BJ (cell line): ENCODE data around the gene ACOX2. TPM values are rescaled to one million over a fixed set of nuclear protein-coding genes. Genes with fewer than 3 reads are reported as not detected.

Source experiments
- CTCF ChIA-PET: fragments of 350-600 bp; formaldehyde crosslinking; extraction: SDS; loops from one replicate; lab custom pipeline; 2021; ENCODE audit warnings: antibody characterized with exemption, inconsistent platforms; lab: Yijun Ruan, JAX
- POLR2A ChIA-PET: fragments of 300-600 bp; sonication (Branson Sonifier 250); formaldehyde crosslinking; extraction: SDS; loops from one replicate; lab custom pipeline; 2021; ENCODE audit warnings: antibody characterized with exemption; lab: Charles Lee
- DNase-seq: peaks from one replicate; pipeline ENCODE4 v3.0.0-alpha.2; 2011; ENCODE audit warnings: low read depth
- H3K27me3 ChIP-seq: 2 replicates; pipeline ENCODE4 v1.6.0; 2011; ENCODE audit warnings: low read length; ENCODE audit not compliant: control insufficient read depth, insufficient read depth
- H3K36me3 ChIP-seq: 2 replicates; pipeline ENCODE4 v1.5.1; 2011; ENCODE audit warnings: low read length; ENCODE audit not compliant: control insufficient read depth, insufficient read depth
- H3K4me3 ChIP-seq: 2 replicates; pipeline ENCODE4 v1.5.1; 2011; ENCODE audit warnings: low read depth, mild to moderate bottlenecking, control low read depth, low read length
- polyA plus RNA-seq: library from polyadenylated mRNA; depleted of rRNA; stranded (reverse); fragments of >200 nt; gene quantifications from 2 replicates; pipeline ENCODE4 v1.2.3, GENCODE V29; 2011
- TF ChIP-seq, protein P1 (sequence below): IDR thresholded peaks from 2 replicates; pipeline ENCODE4 v1.5.1; 2011; ENCODE audit warnings: low read depth, mild to moderate bottlenecking, control low read depth, inconsistent platforms, low read length, moderate library complexity; ENCODE audit not compliant: insufficient read depth

The ACOX2 gene
- polyA plus RNA-seq, 1 experiment, result 39.6 TPM

GRCh38 chr3:58474967-58475578 lies 61.9 kb downstream of the ACOX2 start:
- Histone ChIP-seq H3K36me3 (no peaks in the 10 kb centered on the region), H3K4me3 (no peak overlapping the region), H3K27me3 (peaks cover 4% of the 10 kb centered on the region; the same call in 1 of the 2 replicates)
- ChIA-PET POLR2A (no interaction called here), CTCF (interaction anchor here (0.7 kb wide), 1 partner anchor 11 kb away, joined by 4 read pairs; no protein-coding TSS in a partner anchor)
- DNase-seq, result no peak
- TF ChIP-seq, protein P1, sequence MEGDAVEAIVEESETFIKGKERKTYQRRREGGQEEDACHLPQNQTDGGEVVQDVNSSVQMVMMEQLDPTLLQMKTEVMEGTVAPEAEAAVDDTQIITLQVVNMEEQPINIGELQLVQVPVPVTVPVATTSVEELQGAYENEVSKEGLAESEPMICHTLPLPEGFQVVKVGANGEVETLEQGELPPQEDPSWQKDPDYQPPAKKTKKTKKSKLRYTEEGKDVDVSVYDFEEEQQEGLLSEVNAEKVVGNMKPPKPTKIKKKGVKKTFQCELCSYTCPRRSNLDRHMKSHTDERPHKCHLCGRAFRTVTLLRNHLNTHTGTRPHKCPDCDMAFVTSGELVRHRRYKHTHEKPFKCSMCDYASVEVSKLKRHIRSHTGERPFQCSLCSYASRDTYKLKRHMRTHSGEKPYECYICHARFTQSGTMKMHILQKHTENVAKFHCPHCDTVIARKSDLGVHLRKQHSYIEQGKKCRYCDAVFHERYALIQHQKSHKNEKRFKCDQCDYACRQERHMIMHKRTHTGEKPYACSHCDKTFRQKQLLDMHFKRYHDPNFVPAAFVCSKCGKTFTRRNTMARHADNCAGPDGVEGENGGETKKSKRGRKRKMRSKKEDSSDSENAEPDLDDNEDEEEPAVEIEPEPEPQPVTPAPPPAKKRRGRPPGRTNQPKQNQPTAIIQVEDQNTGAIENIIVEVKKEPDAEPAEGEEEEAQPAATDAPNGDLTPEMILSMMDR, result no peak

DNA sequence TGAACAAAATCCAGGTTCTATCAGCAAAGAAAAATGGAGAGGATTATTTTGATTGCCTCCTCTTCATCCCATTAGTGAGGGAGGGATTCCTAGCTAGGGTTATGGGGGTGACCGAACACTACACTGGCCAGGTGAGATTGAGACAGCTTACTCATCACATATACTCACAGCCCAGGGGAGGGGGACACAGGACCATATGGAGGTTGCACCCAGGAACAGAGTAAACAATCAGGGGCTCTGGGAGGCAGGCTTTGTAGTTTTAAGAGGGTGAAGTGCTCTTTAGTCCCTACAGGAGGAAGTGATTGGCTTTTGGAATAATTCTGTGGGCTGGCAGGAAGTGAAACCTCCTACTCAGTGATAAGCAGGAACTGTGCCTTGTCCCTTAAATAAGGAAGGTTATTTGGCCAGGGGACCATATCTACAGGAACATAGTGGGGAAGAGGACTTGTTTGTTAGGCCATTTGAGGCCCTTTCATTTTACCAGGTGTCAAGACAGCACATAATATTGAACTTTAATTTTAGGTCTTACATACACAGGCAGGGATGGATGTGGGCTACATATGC lies 62.6 kb downstream of the ACOX2 start:
- no peak for DNase-seq
- Histone ChIP-seq H3K4me3 (no peak overlapping the region), H3K36me3 (no peaks in the 10 kb centered on the region), H3K27me3 (peaks cover 4% of the 10 kb centered on the region; the same call in 1 of the 2 replicates)
- CTCF ChIA-PET, result interaction anchor here (0.7 to 1.1 kb wide), 2 partner anchors 10 to 17 kb away, joined by 4 read pairs; partner anchors contain the start of gene KCTD6
- POLR2A ChIA-PET, result no interaction called here
- TF ChIP-seq, protein P1, result no peak

DNA sequence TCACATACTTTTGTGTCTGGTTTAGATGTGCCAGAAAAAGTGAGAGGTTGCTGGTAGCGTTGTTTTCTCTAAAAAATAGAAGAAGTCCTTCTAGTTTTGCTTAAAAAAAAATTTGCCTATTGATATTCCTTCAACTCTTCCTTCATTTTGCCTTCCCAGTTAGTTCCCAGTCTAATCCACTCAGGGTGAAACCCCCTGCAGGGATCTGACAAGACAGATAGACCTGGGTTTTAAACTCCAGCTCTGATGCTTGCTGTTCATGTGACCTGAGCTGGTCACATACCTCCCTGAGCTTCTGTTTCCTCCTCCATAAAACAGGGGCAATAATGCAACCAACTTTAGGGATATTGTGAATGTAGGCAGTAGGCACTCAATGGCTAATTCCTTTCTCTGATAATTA lies 63.7 kb downstream of the ACOX2 start:
- POLR2A ChIA-PET, result no interaction called here
- no peak for DNase-seq
- Histone ChIP-seq H3K27me3 (no peaks in the 10 kb centered on the region), H3K36me3 (no peaks in the 10 kb centered on the region), H3K4me3 (no peak overlapping the region)
- CTCF ChIA-PET, result interaction anchor here (1.1 to 3.4 kb wide), 3 partner anchors 10 to 18 kb away, joined by 4 to 12 read pairs (median 10); partner anchors contain the start of gene KCTD6
- TF ChIP-seq, protein P1, result no peak

DNA sequence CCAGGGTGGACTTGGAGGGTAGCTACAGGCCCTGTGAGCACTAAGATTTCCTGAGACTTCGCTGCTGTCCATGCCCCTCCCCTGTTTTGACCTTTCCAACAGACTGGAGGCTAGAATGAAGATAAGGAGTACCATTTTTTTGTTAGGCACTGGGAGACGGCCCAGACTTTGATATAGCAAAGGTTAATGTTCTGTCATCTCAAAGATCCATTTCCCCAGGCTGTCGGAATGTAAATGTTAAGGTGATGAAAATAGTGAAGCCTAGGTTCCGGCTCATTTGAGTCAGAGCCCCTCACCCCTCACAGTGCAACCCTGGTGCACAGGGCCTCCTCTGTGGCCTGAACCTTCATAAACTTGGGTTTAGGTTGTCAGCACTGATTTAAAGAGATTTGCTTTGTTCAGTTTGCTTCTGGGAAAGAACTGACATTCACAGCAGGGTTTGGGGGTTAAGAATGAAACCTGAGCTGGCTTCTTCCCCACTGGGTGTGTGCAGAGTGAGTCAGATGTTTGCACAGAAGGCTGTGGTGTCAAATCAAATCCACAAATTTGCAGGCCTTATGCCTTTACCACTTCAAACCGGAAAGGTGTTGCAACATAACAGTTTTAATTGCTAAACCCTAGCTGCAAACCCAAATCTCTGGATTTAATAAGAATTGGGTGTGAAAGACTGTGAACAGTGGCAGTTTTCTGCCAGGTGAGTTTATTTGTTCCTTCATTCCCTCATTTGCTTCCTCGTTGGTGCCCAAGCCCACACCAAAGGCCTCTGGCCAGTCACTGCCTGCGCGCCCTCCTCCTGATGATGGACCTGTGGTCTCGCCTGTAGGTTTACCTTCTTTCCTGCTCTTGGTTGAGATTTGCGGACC lies 65.7 kb downstream of the ACOX2 start:
- peak; percentile 40 for DNase-seq
- H3K4me3 ChIP-seq, result no peak overlapping the region
- no peaks in the 10 kb centered on the region for H3K36me3 ChIP-seq
- TF ChIP-seq, protein P1, result no peak
- POLR2A ChIA-PET, result no interaction called here
- CTCF ChIA-PET, result interaction anchor here (0.8 to 3.4 kb wide), 4 partner anchors 13 to 20 kb away, joined by 3 to 12 read pairs (median 5); partner anchors contain the start of gene KCTD6
- no peaks in the 10 kb centered on the region for H3K27me3 ChIP-seq
